Peyer's patch (tissue), 4 donors: ENCODE results near the gene GPR37L1.

ENCODE experiments used
- CTCF ChIP-seq, 6 experiments: fragments of 450-650 bp in 4 of 6; fragments of 200-600 bp in 2 of 6; sonication (generic) in 1 of 6; IDR thresholded peaks; one replicate each; pipeline ENCODE4 v1.5.1; 2017 to 2019; ENCODE audit warnings: antibody characterized with exemption in 6 of 6, mild to moderate bottlenecking in 3 of 6, moderate library complexity in 1 of 6
- POLR2A ChIP-seq, 2 donors: fragments of 450-650 bp; IDR thresholded peaks; one replicate each; pipeline ENCODE4 v1.5.1; 2017; ENCODE audit warnings: antibody characterized with exemption in 2 of 2, mild to moderate bottlenecking in 2 of 2, moderate library complexity in 2 of 2

GRCh38 chr1:202162418-202163280 lies 39.9 kb downstream of the GPR37L1 start:
- no peak for TF ChIP-seq CTCF (IDR thresholded peaks at IDR 0.05)
- no peak for TF ChIP-seq POLR2A (IDR thresholded peaks at IDR 0.05)
